ENCODE measurements around the gene ZNF512.
"Not testable (repeated sequence)": the region's sequence is repeated elsewhere in the genome, so short reads cannot be mapped to it uniquely, and the experiment has no call there.

DNA sequence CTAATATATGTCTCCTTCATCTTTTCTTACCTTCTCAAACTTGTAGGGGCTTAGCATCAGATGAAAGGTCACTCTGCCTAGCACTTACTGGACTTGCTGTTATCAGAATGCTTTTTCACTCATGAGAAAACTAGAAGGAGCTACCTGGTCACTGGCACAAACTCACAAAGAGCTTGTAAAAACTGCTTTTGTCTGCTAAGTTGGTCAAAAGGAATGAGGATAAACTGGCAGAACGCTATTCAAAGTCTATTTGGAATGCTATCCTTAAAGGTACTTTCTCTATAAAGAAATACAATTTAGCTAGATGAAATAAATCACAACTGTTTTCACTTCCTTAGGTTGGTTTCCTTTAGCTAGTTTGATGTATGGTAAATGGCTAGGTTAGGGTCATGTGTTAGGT lies 43.5 kb downstream of the ZNF512 start:
- TF ChIP-seq, protein P1, sequence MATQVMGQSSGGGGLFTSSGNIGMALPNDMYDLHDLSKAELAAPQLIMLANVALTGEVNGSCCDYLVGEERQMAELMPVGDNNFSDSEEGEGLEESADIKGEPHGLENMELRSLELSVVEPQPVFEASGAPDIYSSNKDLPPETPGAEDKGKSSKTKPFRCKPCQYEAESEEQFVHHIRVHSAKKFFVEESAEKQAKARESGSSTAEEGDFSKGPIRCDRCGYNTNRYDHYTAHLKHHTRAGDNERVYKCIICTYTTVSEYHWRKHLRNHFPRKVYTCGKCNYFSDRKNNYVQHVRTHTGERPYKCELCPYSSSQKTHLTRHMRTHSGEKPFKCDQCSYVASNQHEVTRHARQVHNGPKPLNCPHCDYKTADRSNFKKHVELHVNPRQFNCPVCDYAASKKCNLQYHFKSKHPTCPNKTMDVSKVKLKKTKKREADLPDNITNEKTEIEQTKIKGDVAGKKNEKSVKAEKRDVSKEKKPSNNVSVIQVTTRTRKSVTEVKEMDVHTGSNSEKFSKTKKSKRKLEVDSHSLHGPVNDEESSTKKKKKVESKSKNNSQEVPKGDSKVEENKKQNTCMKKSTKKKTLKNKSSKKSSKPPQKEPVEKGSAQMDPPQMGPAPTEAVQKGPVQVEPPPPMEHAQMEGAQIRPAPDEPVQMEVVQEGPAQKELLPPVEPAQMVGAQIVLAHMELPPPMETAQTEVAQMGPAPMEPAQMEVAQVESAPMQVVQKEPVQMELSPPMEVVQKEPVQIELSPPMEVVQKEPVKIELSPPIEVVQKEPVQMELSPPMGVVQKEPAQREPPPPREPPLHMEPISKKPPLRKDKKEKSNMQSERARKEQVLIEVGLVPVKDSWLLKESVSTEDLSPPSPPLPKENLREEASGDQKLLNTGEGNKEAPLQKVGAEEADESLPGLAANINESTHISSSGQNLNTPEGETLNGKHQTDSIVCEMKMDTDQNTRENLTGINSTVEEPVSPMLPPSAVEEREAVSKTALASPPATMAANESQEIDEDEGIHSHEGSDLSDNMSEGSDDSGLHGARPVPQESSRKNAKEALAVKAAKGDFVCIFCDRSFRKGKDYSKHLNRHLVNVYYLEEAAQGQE (IDR thresholded peaks at IDR 0.05; ENCODE audit: borderline replicate concordance) = not testable (repeated sequence)
- TF ChIP-seq, protein P1 (CRISPR knock-in tag; IDR thresholded peaks at IDR 0.05; ENCODE audit: low read depth) = not testable (repeated sequence)
- TF ChIP-seq NFIC (IDR thresholded peaks at IDR 0.05); CHCHD3 (CRISPR knock-in tag; IDR thresholded peaks at IDR 0.05); POLR2AphosphoS5 (IDR thresholded peaks at IDR 0.05; ENCODE audit: control insufficient read depth, insufficient read depth, low read depth, low read length); WHSC1 (IDR thresholded peaks at IDR 0.05; ENCODE audit: low read length); MYNN (IDR thresholded peaks at IDR 0.05); MYNN (CRISPR knock-in tag; IDR thresholded peaks at IDR 0.05); NFRKB (IDR thresholded peaks at IDR 0.05; ENCODE audit: low read depth); THRAP3 (IDR thresholded peaks at IDR 0.05; ENCODE audit: borderline replicate concordance); PHF8 (IDR thresholded peaks at IDR 0.05; ENCODE audit: borderline replicate concordance, low read length); ZNF766 (CRISPR knock-in tag; conservative IDR thresholded peaks at IDR 0.05): not testable (repeated sequence)
- TF ChIP-seq, protein P2, sequence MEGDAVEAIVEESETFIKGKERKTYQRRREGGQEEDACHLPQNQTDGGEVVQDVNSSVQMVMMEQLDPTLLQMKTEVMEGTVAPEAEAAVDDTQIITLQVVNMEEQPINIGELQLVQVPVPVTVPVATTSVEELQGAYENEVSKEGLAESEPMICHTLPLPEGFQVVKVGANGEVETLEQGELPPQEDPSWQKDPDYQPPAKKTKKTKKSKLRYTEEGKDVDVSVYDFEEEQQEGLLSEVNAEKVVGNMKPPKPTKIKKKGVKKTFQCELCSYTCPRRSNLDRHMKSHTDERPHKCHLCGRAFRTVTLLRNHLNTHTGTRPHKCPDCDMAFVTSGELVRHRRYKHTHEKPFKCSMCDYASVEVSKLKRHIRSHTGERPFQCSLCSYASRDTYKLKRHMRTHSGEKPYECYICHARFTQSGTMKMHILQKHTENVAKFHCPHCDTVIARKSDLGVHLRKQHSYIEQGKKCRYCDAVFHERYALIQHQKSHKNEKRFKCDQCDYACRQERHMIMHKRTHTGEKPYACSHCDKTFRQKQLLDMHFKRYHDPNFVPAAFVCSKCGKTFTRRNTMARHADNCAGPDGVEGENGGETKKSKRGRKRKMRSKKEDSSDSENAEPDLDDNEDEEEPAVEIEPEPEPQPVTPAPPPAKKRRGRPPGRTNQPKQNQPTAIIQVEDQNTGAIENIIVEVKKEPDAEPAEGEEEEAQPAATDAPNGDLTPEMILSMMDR (IDR thresholded peaks at IDR 0.05 in 2 of 3, conservative IDR thresholded peaks at IDR 0.05 in 1 of 3; ENCODE audit: insufficient read depth in 2 of 3, low read depth in 1 of 3, low read length in 3 of 3) = not testable (repeated sequence)
- TF ChIP-seq, protein P3, sequence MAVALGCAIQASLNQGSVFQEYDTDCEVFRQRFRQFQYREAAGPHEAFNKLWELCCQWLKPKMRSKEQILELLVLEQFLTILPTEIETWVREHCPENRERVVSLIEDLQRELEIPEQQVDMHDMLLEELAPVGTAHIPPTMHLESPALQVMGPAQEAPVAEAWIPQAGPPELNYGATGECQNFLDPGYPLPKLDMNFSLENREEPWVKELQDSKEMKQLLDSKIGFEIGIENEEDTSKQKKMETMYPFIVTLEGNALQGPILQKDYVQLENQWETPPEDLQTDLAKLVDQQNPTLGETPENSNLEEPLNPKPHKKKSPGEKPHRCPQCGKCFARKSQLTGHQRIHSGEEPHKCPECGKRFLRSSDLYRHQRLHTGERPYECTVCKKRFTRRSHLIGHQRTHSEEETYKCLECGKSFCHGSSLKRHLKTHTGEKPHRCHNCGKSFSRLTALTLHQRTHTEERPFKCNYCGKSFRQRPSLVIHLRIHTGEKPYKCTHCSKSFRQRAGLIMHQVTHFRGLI (CRISPR knock-in tag; IDR thresholded peaks at IDR 0.05) = not testable (repeated sequence)

Measured in K562 (cell line).